ENCODE data around the gene PAK4.

Gene PAK4

DNA sequence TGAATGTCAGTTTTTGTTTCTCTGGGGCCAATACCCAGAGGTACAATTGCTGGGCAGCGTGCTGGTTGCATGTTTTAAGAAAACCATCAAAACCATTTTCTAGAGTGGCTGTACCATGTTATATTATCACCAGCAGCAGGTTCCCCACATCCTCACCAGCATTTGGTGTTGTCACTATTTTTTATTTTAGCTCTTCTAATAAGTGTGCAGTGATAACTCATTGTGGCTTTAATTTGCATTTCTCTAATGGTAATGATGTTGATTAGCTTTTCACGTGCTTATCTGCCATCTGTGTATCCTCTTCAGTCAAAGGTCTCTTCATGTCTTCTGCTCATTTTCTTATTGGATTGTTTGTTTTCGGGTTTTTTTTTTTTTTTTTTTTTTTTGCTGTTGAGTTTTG lies 21.9 kb downstream of the PAK4 start:
- no peak for DNase-seq

DNA sequence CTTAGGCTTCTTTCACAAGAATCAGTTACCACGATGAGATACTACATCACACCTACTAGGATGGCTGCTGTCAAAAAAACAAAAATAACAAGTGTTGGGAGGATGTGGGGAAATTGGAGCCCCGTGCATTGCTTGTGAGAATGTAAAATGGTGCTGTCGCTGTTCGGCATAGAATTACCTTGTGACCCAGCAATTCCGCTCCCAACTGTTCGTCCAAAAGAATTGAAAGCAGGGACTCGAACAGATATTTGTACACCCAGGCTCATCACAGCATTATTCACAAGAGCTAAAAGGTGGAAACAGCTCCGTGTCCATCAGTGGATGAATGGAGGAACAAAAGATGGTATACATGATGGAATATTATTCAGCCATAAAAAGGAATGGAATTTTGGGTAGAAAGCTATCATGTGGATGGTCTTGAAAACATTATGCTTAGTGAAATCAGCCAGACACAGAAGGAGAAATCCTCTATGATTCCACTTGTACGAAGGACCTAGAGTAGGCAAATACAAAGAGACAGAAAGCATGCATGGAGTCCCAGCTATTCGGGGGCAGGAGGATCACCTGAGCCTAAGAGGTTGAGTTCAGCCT lies 23.4 kb downstream of the PAK4 start:
- DNase-seq = no peak

DNA sequence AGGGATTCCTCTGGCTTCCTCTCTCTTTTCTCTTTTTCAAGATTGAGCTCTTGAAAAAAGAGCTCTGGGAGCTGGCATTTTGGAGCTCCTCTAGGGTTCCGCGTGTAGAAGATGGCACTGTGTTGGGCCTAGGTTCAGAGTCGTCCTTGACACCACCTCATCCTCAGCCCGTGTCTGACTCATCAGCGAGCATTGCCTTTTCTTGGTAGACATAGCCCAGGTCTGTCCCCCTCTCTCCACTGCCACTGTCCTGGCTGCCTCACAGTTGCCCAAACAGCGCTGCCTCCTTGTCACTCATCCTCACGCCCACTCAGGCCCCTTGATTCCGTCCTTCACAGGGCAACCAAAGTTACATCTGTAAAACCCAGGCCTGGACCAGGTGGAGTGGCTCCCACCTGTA lies 24.6 kb downstream of the PAK4 start:
- no peak for DNase-seq

GRCh38 chr19:39150807-39151600 lies 25.4 kb downstream of the PAK4 start:
- DNase-seq = no peak

- DNase-seq = no peak
Observed at GRCh38 chr19:39152066-39152465, 26.5 kb downstream of the PAK4 start.

GRCh38 chr19:39154100-39154628 lies 28.6 kb downstream of the PAK4 start:
- DNase-seq = no peak

- no peak for DNase-seq
Observed at GRCh38 chr19:39154629-39155100, 29.1 kb downstream of the PAK4 start.

DNA sequence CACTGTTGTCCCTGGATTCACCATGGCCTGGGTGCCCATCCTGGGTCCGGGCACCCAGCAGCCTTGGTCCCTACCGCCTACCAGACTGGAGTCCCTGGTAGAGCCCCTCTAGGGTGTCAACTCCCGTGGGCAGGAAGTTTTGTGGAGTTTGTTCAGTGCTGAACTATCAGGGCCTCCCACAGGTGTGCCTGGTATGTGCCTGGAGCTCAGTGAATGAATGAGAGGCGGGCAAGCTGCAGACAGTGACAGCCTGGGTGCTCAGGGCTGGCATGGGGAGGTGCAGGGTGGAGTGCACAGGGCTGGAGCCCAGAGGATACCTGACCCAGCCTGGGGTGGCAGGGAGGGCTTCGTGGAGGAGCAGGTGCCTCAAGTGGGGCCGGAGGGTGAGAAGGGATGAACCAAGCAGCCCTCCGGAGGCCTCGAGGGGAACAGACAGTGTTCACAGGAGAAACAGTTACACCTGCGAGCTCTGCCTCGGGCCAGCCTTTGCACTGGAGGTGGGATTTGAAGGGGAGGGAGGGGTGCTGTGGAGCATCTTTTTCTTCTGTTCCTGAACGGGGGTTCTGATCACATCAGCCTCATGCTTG lies 29.6 kb downstream of the PAK4 start:
- DNase-seq = no peak

- DNase-seq = no peak
Observed at GRCh38 chr19:39155741-39156140, 30.2 kb downstream of the PAK4 start.

DNA sequence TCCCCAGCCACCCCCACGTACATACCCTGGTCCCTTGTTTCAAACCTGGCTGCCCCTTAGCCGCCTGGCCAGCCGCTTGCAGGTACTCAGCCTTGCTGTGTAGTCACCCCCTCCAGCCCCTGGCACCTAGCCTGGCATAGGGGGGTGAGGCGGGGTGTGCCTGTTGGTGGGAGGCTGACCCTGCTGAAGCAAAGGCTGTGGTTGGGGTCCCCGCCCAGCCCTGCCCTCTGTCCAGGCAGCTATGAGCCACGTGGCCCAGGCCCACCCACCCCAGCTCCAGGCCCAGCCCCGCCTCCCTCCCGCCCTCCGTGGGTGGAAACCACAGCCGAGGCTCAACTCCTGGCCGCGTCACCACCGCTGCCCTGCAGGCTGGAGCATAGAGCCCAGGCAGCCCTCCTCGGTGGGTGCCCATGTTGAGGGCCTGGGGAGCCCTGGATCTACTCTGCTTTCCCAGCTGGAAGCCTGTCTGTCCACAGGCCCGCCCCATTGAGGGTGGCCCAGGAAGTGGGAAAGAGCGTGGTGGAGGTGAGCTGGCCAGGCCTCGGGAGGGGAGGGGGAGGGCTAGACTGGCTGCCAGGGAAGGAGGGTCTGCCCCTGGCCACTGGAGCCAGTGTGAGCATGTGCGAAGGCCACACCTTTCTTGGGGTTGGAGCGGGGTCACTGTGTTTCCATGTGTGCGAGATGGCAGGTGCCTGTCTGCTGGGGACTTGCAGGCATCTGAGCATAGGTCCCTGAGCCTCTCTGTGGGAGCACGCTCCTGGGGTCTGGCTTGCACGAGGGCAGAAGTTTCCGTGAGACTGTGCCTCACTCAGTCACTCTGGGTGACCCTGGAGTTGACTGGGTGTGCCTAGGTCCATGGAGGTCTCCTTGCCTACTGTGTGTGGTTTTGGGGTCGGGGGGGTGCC lies 31.0 kb downstream of the PAK4 start:
- DNase-seq = no peak

DNA sequence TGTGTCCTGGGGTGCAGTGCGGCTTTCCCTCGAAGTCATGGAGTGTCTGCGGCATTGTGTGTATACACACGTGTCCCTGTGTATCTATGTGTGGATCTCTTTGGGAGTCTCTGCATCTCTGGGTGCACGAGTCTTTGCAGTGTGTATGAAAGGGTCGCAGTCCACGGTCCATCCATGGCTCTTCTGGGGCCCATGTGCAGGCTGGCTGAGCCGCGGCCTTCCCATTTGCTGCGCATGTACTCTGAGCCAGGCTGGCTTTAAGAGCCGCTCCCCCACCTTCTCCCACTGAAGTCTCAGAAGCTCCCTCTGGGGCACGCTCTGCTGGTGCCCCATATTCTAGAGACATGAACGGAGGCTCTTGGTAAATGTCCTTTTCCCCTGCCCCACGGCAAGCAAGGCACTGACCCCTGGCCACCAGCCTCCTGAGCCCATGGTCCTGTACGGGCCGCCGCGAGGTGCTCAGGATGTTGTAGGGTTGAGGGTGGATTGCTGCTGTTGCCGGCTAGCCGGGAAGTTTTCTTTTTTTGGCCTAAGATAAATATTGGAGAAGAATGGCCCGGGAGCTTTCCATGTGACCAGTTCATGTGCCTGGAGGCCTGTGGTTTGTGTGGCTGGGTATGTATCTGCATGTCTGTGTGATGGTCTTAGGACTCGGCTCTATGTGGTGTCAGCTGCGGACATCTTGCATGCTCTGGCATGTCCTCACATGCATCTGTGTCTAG lies 31.9 kb downstream of the PAK4 start:
- DNase-seq = no peak

DNA sequence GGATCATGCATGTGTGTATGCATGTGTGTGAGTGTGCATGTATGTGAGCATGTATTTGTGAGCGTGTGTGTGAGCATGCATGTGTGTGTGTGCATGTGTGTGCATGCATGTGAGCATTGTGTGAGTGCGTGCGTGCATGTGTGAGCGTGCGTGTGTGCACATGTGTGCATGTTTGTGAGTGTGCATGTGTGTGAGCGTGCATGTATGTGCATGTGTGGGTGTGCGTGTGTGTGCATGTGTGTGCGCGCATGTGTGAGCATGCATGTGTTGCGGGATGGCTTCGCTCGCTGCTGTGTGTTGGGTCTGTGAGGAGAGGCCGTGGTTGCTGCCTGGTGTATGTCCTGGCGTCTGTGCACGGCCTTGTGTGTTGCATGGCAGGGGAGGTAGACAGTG lies 32.4 kb downstream of the PAK4 start:
- DNase-seq = no peak

GRCh38 chr19:39158646-39159260 lies 33.2 kb downstream of the PAK4 start:
- no peak for DNase-seq

DNA sequence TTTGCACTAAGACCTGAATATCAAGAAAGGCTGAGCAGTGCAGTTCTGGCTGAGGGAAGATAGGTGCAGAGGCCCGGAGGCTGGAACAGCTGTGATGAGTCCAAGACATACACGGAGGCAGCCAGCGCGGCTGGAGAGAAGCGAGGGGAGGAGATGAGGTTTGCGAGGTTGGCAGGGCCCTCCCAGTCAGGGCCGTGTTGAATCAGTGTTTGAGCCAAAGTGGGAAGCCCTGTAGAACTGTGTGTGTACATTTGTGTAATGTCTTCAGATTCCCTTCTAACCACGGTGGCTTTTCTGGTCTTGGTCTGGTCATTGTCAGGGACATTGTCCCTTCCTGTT lies 34.9 kb downstream of the PAK4 start:
- DNase-seq = no peak

DNA sequence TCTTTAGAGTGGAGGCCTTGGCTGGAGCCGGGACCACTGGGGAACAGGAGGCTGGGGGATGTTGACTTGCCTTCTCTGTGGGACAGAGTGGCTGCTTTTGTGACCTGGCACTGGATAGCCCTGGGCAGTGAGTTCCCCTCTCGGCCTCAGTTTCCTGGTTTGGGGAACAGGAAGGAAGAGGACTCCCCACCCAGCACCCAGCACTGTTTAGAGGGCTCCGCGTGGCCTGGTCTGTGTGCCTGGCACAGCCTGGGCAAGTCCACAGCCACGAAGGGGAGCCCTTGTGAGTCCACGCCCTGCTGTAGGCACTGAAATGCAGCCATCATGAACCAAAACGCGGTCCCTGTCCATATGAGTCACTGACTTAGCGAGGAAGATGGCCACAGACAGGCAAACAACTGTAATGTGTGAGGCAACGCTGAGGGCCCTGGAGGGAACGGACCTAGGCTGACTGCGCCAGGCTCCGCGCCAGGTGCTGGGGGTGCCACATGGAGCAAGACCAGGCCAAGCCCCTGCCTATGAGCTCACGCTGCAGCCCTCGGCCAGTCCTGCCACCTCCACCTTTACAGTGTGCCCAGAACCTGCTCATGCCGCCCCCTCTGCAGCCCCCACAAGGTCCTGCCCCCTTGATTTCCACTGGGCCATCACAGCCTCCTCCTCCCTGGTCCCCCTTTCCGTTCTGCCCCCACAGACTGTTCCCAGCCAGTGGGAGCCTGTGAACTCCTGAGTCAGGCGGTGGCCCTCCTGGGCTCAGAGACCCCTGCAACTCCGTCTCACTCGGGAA lies 35.5 kb downstream of the PAK4 start:
- DNase-seq = no peak

DNA sequence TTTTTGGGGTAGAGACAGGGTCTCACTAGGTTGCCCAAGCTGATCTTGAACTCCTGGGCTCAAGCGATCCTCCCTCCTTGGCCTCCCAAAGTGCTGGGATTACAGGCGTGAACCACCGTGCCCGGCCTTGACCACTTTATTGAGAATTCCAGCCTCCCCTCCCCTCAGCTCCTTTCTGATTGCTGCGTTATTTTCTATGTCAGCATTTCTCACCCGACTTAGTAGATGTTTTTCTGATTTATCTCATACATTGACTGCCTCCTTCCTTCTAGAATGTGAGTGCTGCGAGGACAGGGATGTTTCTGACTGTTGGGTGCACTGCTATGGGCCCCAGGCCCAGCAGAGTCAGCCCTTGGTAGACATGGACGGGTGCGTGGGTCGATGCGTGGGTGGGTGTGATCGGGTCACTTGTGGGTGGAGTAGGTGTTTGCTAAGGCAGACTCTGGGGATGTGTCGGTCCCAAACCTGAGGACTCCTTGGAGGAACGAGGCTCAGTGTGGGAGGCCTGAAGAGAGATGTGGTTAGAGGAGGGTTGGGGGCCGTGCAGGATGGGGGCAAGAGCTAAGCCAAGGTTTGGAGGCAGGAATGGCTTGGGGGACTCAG lies 37.0 kb downstream of the PAK4 start:
- no peak for DNase-seq

DNA sequence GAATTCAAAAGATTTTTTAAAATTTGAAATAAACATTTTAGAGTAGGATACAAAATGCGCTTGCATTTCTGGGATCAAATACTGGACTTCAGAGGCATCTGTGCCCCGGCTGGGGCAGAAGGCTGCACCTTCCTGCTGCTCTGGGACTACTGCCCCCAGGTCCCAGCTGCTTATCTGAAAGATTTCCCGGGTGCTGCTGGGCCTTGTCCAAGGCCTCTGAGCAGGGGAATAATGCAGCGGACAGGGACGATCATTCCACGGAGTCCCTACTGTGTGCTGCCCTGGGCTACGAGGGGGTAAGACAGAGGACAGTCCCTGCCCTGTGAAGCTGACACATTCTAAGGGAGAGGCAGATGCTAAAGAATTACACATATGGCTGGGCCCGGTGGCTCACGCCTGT lies 38.0 kb downstream of the PAK4 start:
- no peak for DNase-seq

GRCh38 chr19:39164289-39164688 lies 38.7 kb downstream of the PAK4 start:
- no peak for DNase-seq

GRCh38 chr19:39165857-39166256 lies 40.3 kb downstream of the PAK4 start:
- DNase-seq = no peak

DNA sequence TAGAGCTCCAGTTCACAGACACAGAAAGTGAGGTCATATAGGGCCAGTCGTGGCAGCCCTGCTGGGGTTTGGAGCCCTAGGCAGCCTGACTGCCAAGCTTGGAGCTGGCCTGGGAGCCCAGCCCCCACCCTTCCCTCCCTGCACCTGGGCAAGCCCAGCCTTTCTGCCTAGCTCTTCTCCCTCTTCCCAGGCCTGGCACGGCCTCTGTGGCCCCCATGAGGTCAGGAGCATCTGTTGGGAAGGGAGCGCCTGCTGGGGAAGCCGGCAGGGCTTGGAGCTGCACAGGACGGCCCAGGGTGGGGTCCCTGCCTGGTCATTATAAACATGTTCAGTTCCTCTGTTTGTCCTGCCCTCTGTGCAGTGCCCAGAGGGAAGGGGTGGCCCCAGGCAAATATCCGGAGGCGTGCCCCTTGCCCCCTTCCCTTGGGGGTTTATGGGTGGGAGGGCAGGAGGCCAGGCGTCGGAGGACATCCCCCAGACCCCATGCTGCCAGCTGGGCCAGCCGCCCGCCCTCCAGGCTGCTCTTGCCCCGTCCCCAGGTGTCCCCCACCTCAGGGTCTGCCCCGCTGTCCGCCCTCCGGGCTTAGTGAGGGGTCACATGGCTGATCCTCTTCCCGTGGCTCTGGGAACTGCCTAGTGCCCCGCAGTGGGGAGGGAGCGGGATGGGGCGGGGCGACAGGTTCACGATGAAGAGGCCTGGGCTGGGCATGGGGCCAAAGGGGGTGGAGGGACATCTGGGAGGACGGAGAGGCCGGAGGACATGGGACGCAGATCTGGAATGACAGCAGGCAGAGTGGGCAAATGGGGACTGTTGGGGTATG lies 41.2 kb downstream of the PAK4 start:
- no peak for DNase-seq
